GM23338 (cell line): ENCODE measurements around the gene DPH5. TPM values are rescaled to one million over a fixed set of nuclear protein-coding genes. Genes with fewer than 3 reads are reported as not detected.

Experiments used
- ATAC-seq: fragments of 200-7000 bp; cut with Tn5 transposase; 3 replicates; pipeline ENCODE4 v1.9.1; 2020
- DNase-seq: peaks from one replicate; pipeline ENCODE4 v3.0.0-alpha.2; 2015; ENCODE audit warnings: low spot score
- H2AFZ ChIP-seq: fragments of 200-600 bp; sonication (generic); 2 replicates; pipeline ENCODE4 v1.8.0; 2016; ENCODE audit warnings: antibody characterized with exemption, mild to moderate bottlenecking, moderate library complexity
- H3F3A ChIP-seq: fragments of 200-600 bp; sonication (generic); replicated peaks from 2 replicates; pipeline ENCODE4 v1.8.0; 2017; ENCODE audit warnings: antibody characterized with exemption, mixed run types, low read depth
- H3K27ac ChIP-seq: fragments of 200-600 bp; sonication (generic); 2 replicates; pipeline ENCODE4 v1.6.1; 2016; ENCODE audit warnings: low read depth
- H3K27me3 ChIP-seq: fragments of 200-600 bp; sonication (generic); 2 replicates; pipeline ENCODE4 v1.8.0; 2016; ENCODE audit warnings: mild to moderate bottlenecking, mixed run types, moderate library complexity; ENCODE audit not compliant: insufficient read depth
- H3K36me3 ChIP-seq: fragments of 200-600 bp; sonication (generic); 2 replicates; pipeline ENCODE4 v1.8.0; 2016; ENCODE audit warnings: mild to moderate bottlenecking; ENCODE audit not compliant: insufficient read depth
- H3K4me1 ChIP-seq: fragments of 200-600 bp; sonication (generic); 2 replicates; pipeline ENCODE4 v1.8.0; 2016; ENCODE audit warnings: mild to moderate bottlenecking, moderate library complexity; ENCODE audit not compliant: insufficient read depth
- H3K4me2 ChIP-seq: fragments of 200-600 bp; sonication (generic); 2 replicates; pipeline ENCODE4 v1.7.1; 2017; ENCODE audit warnings: mixed run types
- H3K4me3 ChIP-seq: fragments of 200-600 bp; sonication (generic); 2 replicates; pipeline ENCODE4 v1.6.1; 2016; ENCODE audit warnings: mixed run types
- H3K79me2 ChIP-seq: fragments of 200-600 bp; sonication (generic); replicated peaks from 2 replicates; pipeline ENCODE4 v1.8.0; 2017; ENCODE audit warnings: mild to moderate bottlenecking; ENCODE audit not compliant: insufficient read depth
- H3K9me2 ChIP-seq: fragments of 200-600 bp; sonication (generic); 2 replicates; pipeline ENCODE4 v1.8.0; 2017; ENCODE audit not compliant: insufficient read depth
- H4K20me1 ChIP-seq: fragments of 200-600 bp; sonication (generic); replicated peaks from 2 replicates; pipeline ENCODE4 v1.8.0; 2017; ENCODE audit warnings: mild to moderate bottlenecking; ENCODE audit not compliant: insufficient read depth
- H3K27ac Mint-ChIP-seq: 2 replicates; pipeline ENCODE4 v1.8.0; 2020; ENCODE audit warnings: inconsistent platforms, mild to moderate bottlenecking, moderate library complexity, mixed read lengths
- H3K27me3 Mint-ChIP-seq: 3 replicates; pipeline ENCODE4 v1.8.0; 2022; ENCODE audit warnings: low read depth, mild to moderate bottlenecking, moderate library complexity, mixed read lengths, inconsistent platforms; ENCODE audit not compliant: insufficient read depth, poor library complexity
- H3K36me3 Mint-ChIP-seq: 3 replicates; pipeline ENCODE4 v1.8.0; 2021; ENCODE audit warnings: low read depth, mild to moderate bottlenecking, inconsistent platforms, moderate library complexity, mixed read lengths
- H3K4me1 Mint-ChIP-seq: 3 replicates; pipeline ENCODE4 v1.8.0; 2020; ENCODE audit warnings: mild to moderate bottlenecking, inconsistent platforms, mixed read lengths
- H3K4me3 Mint-ChIP-seq: 3 replicates; pipeline ENCODE4 v1.8.0; 2021; ENCODE audit warnings: moderate library complexity, mild to moderate bottlenecking, inconsistent platforms, mixed read lengths
- H3K9me3 Mint-ChIP-seq: 3 replicates; pipeline ENCODE4 v1.8.0; 2020; ENCODE audit warnings: moderate library complexity, mild to moderate bottlenecking, inconsistent platforms, mixed read lengths
- CREB1 ChIP-seq: fragments of 250-450 bp; sonication (Bioruptor Pico); IDR thresholded peaks from 2 replicates; pipeline ENCODE4 v1.5.0; 2020; ENCODE audit warnings: low read depth, mild to moderate bottlenecking, moderate library complexity
- CTCF ChIP-seq, 2 experiments: fragments of 200-600 bp in 1 of 2; sonication (generic) in 1 of 2; conservative IDR thresholded peaks; 2 replicates each; pipeline versions ENCODE4 v1.5.1 to v1.6.1; 2016 to 2017; ENCODE audit warnings: antibody characterized with exemption in 2 of 2, low read depth in 2 of 2, mild to moderate bottlenecking in 2 of 2, moderate library complexity in 1 of 2
- NANOG ChIP-seq: IDR thresholded peaks from 2 replicates; pipeline ENCODE4 v1.6.1; 2016; ENCODE audit warnings: antibody characterized with exemption, borderline replicate concordance
- ZNF331 ChIP-seq: fragments of 250-450 bp; sonication (Bioruptor Pico); IDR thresholded peaks from 2 replicates; pipeline ENCODE4 v1.5.0; 2020; ENCODE audit warnings: low read depth, mild to moderate bottlenecking, moderate library complexity
- ZNF462 ChIP-seq: fragments of 250-450 bp; sonication (Bioruptor Pico); IDR thresholded peaks from 2 replicates; pipeline ENCODE4 v1.5.0; 2020; ENCODE audit warnings: mild to moderate bottlenecking, moderate library complexity
- polyA plus RNA-seq: library from polyadenylated mRNA; unstranded; fragments of >200 nt; fragmentation: Nextera tagmentation; extraction: Ambion mirVana; gene quantifications from 2 replicates; pipeline ENCODE4 v1.2.1, GENCODE V29; 2016
- total RNA-seq: library from RNA; depleted of rRNA; stranded (reverse); fragments of >200 nt; shearing (Covaris generic); gene quantifications from 2 replicates; pipeline ENCODE4 v1.2.3, GENCODE V29; 2014

Gene DPH5
- total and polyA plus RNA-seq, 2 experiments from 2014 or later: 50.6 to 53.5 TPM

- no peak for TF ChIP-seq NANOG
- TF ChIP-seq CREB1 (CRISPR knock-in tag): no peak
- TF ChIP-seq ZNF462 (CRISPR knock-in tag): no peak
Measured at GRCh38 chr1:101039245-101039644, 13.7 kb upstream of the DPH5 start (continued).

- Mint-ChIP-seq H3K9me3 (peaks cover 2% of the 10 kb centered on the region), H3K27ac (no peak overlapping the region), H3K4me1 (peaks cover 9% of the 10 kb centered on the region; the same call in 2 of the 3 replicates), H3K4me3 (no peak overlapping the region), H3K36me3 (peaks cover 29% of the 10 kb centered on the region), H3K27me3 (no peaks in the 10 kb centered on the region)
- Histone ChIP-seq H2AFZ (no peak overlapping the region), H3K9me2 (no peaks in the 10 kb centered on the region), H4K20me1 (no peaks in the 10 kb centered on the region), H3K4me3 (no peak overlapping the region), H3K27ac (no peak overlapping the region), H3K36me3 (peaks cover 22% of the 10 kb centered on the region), H3K4me2 (no peak overlapping the region), H3K79me2 (peaks cover 61% of the 10 kb centered on the region), H3K27me3 (no peaks in the 10 kb centered on the region), H3F3A (no peaks in the 10 kb centered on the region), H3K4me1 (no peaks in the 10 kb centered on the region; the same call in 1 of the 2 replicates)
- no peak for TF ChIP-seq ZNF331 (CRISPR knock-in tag)
- no peak for TF ChIP-seq CTCF (conservative IDR thresholded peaks at IDR 0.05; ENCODE audit: low read depth in 2 of 2)
- DNase-seq (no peak), ATAC-seq (no peak)
Measured at GRCh38 chr1:101037316-101037715, 11.7 kb upstream of the DPH5 start.
